Measurements from ENCODE around the gene MOGAT1.

DNA sequence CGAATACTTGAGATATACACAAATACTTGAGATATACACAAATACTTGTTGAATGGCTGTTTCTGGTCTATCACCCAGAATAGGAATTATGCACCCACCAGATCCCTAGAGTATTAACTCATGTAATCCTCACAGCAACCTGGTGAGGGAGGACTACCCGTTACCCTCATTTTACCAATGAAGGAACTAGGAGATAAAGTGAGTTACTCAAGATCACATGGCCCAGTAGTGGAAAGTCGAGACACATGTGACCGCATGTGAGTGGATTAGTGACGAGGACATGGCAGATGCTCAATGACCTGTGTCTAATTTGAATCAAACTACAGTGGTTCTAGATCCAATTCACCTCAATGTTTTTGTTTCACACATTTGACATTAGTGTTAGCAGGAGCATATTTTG, 2.4 kb downstream of the MOGAT1 start:
- TF ChIP-seq, protein P1, sequence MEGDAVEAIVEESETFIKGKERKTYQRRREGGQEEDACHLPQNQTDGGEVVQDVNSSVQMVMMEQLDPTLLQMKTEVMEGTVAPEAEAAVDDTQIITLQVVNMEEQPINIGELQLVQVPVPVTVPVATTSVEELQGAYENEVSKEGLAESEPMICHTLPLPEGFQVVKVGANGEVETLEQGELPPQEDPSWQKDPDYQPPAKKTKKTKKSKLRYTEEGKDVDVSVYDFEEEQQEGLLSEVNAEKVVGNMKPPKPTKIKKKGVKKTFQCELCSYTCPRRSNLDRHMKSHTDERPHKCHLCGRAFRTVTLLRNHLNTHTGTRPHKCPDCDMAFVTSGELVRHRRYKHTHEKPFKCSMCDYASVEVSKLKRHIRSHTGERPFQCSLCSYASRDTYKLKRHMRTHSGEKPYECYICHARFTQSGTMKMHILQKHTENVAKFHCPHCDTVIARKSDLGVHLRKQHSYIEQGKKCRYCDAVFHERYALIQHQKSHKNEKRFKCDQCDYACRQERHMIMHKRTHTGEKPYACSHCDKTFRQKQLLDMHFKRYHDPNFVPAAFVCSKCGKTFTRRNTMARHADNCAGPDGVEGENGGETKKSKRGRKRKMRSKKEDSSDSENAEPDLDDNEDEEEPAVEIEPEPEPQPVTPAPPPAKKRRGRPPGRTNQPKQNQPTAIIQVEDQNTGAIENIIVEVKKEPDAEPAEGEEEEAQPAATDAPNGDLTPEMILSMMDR (tag by site-specific recombination; IDR thresholded peaks at IDR 0.05) = no peak
- TF ChIP-seq SCRT2 (tag by site-specific recombination; IDR thresholded peaks at IDR 0.05) (no peak), ZNF610 (tag by site-specific recombination; IDR thresholded peaks at IDR 0.05; ENCODE audit: borderline replicate concordance) (no peak), ZNF48 (tag by site-specific recombination; IDR thresholded peaks at IDR 0.05) (no peak), YY1 (tag by site-specific recombination; IDR thresholded peaks at IDR 0.05) (no peak), ZNF146 (tag by site-specific recombination; IDR thresholded peaks at IDR 0.05) (no peak), ZNF311 (tag by site-specific recombination; IDR thresholded peaks at IDR 0.05; ENCODE audit: borderline replicate concordance) (no peak)
- TF ChIP-seq, protein P2, sequence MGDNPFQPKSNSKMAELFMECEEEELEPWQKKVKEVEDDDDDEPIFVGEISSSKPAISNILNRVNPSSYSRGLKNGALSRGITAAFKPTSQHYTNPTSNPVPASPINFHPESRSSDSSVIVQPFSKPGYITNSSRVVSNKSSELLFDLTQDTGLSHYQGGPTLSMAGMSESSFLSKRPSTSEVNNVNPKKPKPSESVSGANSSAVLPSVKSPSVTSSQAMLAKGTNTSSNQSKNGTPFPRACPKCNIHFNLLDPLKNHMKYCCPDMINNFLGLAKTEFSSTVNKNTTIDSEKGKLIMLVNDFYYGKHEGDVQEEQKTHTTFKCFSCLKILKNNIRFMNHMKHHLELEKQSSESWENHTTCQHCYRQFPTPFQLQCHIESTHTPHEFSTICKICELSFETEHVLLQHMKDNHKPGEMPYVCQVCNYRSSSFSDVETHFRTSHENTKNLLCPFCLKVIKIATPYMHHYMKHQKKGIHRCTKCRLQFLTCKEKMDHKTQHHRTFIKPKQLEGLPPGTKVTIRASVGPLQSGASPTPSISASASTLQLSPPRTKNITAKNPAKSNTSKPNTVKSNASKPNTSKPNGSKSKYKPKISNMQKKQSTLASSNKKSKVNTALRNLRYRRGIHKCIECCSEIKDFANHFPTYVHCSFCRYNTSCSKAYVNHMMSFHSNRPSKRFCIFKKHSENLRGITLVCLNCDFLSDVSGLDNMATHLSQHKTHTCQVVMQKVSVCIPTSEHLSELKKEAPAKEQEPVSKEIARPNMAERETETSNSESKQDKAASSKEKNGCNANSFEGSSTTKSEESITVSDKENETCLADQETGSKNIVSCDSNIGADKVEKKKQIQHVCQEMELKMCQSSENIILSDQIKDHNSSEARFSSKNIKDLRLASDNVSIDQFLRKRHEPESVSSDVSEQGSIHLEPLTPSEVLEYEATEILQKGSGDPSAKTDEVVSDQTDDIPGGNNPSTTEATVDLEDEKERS (tag by site-specific recombination; IDR thresholded peaks at IDR 0.05) = no peak
- TF ChIP-seq, protein P3, sequence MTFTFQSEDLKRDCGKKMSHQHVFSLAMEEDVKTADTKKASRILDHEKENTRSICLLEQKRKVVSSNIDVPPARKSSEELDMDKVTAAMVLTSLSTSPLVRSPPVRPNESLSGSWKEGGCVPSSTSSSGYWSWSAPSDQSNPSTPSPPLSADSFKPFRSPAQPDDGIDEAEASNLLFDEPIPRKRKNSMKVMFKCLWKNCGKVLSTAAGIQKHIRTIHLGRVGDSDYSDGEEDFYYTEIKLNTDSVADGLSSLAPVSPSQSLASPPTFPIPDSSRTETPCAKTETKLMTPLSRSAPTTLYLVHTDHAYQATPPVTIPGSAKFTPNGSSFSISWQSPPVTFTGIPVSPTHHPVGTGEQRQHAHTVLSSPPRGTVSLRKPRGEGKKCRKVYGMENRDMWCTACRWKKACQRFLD (tag by site-specific recombination; IDR thresholded peaks at IDR 0.05) = no peak
- TF ChIP-seq, protein P4, sequence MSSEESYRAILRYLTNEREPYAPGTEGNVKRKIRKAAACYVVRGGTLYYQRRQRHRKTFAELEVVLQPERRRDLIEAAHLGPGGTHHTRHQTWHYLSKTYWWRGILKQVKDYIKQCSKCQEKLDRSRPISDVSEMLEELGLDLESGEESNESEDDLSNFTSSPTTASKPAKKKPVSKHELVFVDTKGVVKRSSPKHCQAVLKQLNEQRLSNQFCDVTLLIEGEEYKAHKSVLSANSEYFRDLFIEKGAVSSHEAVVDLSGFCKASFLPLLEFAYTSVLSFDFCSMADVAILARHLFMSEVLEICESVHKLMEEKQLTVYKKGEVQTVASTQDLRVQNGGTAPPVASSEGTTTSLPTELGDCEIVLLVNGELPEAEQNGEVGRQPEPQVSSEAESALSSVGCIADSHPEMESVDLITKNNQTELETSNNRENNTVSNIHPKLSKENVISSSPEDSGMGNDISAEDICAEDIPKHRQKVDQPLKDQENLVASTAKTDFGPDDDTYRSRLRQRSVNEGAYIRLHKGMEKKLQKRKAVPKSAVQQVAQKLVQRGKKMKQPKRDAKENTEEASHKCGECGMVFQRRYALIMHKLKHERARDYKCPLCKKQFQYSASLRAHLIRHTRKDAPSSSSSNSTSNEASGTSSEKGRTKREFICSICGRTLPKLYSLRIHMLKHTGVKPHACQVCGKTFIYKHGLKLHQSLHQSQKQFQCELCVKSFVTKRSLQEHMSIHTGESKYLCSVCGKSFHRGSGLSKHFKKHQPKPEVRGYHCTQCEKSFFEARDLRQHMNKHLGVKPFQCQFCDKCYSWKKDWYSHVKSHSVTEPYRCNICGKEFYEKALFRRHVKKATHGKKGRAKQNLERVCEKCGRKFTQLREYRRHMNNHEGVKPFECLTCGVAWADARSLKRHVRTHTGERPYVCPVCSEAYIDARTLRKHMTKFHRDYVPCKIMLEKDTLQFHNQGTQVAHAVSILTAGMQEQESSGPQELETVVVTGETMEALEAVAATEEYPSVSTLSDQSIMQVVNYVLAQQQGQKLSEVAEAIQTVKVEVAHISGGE (tag by site-specific recombination; conservative IDR thresholded peaks at IDR 0.05; ENCODE audit: low read depth) = no peak

All from HEK293 (cell line).